ENCODE results near the gene MMP2. TPM values are rescaled to one million over a fixed set of nuclear protein-coding genes. Genes with fewer than 3 reads are reported as not detected.
A peak's percentile ranks its signal among the peaks of the same experiment; 100 is the strongest.

Gene MMP2
- polyA plus RNA-seq, 5 donors: 557 to 623 (median 603) TPM

DNA sequence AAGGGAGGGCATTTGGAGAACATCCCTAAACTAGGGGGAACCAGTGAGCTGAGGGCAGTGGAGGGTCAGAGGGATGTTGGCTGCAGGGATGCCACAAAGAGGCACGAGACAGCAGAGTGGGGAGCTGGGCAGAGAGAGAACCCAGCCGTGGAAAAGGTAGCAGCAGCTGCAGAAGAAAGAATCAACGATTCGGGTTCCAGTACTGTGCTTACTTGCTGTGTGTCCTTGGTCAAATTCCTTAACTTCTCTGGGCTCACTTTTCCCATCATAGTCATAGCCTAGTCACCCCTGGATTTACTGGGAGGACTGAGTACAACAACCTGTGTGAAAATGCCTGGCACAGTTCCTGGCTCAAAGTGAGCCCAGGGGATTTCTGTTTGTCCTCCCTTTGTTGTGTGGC is 12.8 kb upstream of the MMP2 start:
- no peak for DNase-seq

DNA sequence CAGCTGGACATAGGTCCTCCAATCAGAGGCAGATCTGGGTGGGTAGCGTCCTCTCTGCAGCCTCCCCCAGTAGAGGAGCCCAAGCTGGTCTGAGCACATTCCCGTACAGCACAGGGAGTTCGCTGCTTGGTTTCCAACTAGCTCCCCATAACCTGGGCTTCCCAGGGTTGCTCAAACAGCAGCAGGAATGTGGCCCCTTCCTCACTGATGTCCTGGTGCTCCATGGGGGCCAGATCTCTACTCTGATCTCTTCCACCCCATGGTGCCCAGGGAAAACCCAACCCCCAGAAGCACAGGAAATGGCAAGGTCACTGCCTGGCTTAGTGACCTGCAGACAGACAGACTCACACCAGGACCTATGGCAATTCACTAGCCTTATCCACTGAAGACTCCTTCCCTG is 11.1 kb upstream of the MMP2 start:
- DNase-seq: no peak

DNA sequence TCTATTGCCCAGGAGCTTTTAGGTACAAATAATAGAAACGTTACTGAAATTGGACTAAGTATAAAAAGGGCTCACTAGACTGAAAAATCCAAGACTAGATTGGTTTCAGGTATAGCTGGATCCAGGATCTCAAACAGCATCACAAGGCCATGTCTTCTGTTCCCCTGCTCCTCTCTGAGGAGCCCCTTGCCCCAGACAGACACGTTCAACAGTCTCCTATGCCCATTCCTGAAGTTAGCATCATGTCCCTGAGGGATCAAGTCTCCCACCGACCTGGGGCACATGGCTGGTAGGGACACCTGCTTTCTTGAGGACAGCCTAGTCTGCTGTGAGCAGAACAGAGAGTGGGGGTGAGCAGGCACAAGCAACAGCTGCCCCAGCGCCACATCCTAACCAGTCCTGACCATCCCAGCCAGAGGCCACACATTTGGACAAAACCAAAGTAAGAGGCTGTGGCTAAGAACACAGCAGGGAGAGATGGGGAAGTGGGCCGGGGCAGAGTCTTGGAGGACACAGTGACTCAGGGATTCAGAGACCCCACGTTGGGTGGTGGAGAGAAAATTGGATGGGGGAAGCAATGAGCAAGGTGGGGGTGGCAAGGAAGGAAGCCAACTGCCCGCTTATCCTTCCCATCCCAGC is 10.5 kb upstream of the MMP2 start:
- no peak for DNase-seq

DNA sequence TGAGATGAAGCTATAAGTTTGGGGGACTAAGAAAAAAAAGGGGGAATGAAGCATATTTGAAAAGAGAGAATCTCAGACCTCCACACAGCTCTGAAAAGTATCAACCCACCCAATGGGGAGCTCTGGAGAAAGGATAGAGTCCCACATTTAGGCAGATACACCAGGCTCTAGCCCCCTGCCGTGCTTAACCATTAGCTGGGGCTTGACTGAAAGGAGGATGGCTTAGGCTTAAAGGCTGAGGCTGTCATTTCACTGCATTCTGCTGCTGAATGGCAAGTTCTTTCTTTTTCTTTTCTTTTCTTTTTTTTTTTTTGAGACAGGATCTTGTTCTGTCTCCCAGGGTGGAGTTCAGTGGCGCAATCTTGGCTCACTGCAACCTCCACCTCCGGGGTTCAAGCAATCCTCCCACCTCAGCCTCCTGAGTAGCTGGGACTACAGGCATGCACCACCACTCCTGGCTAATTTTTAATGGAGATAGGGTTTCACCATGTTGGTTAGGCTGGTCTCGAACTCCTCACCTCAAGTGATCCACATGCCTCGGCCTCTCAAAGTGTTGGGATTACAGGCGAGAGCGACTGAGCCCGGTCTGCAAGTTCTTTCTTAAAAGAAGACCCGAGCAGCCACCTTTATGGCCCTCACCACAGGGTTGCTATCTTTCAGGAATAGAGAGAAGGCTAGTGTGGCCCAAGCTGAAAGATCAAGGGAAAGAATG is 9.0 kb upstream of the MMP2 start:
- no peak for DNase-seq

DNA sequence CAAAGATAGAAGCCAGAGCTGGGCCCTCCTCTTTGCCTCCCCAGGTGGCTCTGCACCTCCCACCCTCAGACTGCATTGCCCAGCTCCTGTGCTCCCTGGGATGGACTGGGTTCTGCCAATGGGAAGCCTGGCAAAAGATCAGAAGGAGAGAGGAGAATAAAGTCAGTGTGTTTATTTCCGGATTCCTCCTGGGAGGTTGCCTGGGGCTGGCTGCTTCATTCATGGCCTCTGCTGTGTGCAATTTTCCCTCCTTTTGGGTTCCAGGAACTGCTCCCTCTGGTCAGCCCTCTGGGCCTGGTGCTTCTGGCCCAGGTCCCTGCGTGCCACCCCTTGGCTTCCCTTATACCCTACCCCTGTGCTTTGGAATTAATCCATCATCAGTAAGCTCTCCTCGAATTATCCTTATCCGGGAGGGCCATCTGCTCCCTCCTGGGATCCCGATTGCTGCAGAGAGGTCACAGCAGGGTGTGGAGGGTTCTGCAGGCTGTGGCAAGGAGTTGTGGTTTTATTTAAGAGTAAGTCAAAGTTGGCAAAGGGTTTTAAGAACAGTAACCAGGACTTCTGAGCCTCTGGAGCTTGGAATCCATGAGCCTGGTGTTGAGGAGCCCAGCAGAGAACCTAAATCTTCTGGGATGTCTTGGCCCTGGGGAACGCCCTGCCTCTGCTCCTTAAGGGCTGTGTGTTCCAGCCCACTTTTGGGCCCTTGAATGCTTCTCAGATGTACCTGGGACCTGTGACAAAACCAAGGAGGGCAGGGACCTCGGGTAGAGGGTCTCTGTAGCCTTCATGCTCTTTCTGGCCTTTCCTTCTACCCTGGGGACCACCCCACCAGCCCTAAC is 8.2 kb upstream of the MMP2 start:
- no peak for DNase-seq

DNA sequence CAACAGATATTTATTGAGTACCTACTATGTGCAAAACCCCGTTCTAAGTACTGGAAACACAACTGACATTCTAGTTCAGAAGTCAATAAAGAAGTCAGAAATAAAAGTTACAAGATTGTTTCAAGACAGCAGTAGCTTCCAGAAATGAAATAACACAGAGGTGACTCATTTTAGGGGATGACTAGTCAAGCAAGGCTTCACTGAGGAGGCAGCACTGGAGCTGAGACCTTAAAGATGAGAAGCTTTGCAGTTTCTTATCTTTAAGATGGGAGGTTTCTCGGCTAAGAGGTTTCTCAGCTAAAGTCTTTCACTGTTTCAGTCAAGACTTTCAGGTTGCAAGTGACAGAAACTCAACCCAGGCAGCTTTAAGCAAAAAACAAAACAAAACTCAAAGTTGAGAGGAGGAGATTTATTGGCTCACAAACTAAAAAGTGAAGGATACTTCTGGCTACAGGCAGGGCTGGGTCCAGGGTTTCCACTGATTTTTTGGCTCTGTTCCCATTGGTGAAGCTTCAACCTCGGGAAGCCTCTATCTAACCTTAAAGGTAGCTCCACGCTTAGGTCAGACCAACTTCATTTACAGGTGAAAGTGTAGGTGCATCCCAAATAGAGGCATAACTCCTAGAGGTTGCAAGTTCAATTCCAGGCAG is 7.4 kb upstream of the MMP2 start:
- no peak for DNase-seq

DNA sequence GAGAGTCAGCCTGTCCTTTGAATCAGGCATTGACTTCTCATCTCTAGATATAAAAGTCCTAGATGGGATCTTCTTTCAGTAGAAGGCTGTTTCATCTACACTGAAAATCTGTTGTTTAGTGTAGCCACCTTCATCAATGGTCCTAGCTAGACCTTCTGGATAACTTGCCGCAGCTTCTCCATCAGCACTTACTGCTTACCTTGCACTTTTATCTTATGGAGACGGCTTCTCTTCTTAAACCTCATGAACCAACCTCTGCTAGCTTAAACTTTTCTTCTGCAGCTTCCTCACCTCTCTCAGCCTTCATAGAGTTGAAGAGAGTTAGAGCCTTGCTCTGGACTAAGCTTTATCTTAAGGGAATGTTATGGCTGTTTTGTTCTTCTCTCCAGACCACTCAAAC is 5.4 kb upstream of the MMP2 start:
- DNase-seq: no peak

DNA sequence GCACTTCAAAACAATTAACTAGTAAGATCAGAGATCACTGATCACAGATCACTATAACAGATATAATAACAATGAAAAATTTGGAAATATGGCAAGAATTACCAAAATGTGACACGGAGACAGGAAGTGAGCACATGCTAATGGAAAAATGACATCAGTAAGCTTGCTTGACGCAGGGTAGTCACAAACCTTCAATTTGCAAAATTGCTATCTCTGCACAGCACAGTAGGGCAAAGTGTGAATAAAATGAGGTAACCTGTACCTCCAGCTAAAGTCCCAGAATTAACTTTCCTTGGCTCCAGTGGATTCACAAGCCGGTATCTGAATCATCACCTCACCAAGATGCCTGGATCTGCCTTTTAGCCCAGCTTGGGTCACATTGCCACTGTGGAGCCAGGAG is 4.2 kb upstream of the MMP2 start:
- no peak for DNase-seq

DNA sequence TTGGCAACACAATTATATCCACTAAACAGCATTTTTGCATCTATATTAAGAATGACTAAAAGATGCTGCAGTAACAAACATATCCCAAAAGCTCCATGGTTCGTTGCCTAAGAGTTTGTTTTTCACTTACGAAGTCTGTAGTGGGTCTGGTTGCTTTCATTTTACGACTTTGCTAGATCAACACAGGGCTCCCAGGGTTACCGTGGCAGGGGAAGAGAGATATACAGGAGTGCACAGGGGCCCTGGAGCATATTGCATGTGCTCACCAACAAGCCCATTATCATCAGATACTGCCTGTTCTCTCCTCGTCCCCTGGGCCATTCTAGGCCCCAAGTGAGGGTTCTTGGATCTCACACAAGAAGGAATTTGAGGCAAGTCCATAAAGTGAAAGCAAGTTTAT is 3.1 kb upstream of the MMP2 start:
- DNase-seq: no peak

DNA sequence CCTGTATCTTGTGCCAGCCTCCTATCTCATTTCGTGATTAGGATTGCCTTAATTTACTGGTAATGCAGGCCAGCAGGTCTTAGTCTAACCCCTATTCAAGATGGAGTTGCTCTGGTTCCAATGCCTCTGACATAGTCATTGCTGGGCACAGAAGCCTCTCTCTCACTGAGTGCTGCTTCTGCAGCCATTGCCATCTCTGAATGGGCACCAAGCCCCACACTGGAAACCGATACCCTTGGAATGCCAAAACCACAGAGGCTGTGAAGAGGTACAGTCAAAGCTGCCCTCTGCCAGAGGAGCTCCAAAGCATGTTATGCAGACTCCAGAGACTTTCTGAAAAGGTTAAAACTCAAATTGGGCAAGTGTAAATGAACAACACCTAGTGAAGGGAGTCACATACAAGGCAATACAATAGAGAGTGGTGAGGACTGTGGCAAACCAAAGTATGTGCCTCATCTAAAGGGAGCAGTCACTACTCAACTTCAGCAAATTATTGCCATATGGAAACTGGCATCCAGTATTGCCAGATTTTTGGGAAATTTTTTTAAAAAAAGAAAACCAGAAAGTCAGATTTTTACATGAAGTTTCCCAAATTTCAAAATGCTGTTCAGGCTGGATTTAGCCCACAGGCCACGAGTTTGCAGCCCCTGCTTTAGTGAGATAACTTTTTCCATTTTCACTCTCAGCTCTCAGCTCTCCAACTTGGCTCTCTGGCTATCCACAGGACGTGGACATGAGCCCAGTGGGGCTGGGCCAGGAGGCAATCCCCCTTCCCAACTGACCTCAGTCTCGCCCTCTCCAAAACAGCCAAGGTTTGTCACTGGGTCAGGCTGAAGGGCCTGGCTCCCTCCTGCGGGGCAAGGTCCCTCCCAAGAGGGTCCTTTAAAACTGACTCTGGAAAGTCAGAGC is 2.1 kb upstream of the MMP2 start:
- DNase-seq: no peak

DNA sequence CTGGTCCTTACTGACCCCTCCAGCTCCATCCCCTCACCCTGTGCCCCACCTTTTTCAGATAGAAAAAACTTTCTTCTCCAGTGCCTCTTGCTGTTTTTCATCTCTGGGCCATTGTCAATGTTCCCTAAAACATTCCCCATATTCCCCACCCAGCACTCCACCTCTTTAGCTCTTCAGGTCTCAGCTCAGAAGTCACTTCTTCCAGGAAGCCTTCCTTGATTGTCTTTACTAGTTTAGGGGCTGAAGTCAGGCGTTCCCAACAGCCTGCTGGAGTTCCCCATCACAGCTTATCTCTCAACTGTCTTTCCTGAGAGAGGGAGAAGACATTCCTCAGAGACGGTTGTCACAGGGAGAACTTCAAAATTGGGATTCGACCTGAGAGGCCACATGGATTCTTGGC is 1.3 kb upstream of the MMP2 start:
- DNase-seq: no peak

DNA sequence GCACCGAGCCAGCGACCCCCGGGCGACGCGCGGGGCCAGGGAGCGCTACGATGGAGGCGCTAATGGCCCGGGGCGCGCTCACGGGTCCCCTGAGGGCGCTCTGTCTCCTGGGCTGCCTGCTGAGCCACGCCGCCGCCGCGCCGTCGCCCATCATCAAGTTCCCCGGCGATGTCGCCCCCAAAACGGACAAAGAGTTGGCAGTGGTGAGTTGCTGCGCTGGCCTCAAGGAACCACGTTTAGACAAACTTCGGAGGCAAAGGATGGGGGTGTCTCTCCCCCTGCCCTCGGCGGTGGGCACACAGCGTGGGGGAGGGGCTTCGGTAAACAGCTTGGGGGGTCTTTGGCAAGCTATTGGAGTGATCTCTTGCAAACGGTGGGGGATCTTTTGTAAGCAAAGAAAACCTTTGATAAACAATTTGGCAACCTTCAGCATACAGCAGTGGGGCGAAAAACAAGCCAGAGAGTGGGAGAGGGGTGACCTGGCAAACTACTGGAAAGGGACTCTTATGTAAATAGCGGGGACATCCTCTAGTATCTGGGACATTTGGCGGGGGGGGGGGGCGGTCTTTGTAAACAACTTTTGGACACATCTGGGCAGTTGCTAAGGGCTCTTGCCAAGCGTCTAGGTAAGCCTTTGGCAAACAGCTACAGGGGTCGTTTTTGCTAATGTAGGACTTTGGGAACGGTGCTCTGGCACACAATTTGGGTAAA is 587 bp downstream of the MMP2 start:
- DNase-seq: no peak

DNA sequence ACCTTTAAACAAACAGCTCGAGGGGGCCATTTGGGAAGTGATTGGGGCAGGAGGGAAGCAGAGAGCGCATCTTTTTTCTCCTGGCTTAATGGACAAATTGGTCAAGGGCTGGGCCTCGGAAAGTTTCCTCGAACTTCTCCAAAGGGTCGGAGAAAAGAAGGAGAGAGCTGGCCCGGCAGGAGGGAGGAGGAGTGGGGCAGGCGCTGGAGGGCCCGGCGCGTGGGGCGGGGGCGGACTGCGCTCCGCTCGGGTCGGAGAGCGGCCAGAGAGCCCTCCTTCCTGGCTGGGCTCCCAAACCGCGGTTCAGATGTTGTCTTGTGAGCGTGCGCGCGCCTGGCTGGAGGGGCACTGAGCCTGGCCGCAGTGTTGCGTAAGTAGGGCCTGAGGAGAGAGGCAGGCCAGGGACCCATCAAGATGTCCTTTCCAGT is 1.2 kb downstream of the MMP2 start:
- DNase-seq: peak; percentile 92 to 93

DNA sequence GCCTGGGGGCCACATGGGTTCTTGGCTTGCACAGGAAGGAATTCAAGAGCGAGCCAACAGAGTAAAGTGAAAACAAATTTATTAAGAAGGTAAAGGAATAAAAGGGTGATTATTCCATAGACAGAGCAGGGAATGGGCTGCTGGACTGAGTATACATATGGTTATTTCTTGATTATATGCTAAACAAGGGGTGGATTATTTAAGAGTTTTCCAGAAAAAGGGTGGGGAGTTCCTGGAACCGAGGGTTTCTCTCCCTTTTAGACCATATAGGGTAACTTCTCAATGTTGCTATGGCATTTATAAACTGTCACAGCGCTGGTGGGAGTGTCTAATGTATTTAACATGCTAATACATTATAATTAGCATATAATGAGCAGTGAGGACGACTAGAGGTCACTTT is 2.0 kb downstream of the MMP2 start:
- DNase-seq: no peak

DNA sequence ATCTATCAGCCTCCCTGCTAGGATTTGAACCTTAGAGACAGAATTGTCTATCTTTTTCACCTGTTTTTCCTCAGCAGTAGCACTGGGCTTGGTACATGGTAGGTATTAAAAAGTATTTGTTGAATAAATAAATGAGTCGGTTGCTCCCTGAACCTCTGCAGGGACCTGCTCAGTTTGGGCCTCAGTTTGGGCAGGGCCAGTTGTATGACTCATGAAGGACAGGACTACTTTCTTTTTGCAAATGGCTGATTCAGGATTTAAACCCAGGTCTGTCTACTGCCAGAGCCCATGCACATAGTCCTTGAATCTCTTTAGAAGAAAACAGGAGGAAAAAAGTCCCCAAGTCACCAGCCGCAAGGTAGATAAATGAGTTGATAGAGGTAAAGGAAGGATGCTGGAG is 3.1 kb downstream of the MMP2 start:
- DNase-seq: no peak

DNA sequence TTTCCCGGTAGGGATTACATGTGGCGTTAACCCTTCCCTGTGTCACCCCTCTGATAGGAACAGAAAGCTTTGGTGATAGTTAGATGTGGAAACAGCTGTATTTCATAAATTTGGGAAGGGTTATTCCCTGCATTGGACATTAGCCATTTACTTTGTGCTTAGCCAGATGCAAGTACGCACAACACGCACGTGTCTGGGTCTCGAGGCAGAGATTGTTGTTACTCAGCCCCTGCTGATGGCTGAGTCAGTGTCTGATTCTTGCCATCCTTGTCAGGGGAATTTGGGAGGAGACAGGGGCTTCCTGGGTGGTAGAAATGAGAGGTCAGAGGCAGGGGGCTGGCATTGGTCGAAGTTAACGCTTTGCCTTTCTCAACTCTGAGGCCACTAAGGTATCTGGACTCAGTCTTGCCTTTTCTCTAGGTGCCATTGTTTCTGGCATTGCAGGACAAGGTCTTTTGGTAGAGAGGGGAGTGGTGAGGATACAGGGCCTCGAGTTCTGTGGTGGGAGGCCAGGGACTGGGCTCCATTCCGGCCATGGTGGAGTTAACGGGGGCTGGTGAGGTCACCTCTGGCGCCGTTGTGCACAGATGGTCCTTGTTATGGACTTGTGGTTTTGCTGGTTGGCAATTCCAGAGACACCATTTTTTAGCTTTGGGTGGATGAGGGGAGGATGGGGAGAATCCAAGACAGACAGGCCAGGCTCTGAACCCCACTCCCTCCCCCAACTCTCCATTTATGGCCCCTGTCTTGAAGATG is 8.2 kb downstream of the MMP2 start:
- DNase-seq: no peak

DNA sequence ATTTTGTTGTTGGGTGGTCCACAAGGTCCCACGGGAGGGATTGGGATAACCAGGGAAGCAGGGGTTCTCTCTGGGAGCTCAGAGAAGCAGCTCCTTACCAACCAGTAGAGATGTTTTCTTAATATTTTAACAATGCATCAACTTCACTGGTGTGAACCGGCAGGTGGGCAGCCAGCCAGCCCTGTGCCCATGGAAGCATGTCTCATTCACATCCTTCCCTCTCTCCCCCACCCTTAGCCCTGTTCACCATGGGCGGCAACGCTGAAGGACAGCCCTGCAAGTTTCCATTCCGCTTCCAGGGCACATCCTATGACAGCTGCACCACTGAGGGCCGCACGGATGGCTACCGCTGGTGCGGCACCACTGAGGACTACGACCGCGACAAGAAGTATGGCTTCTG is 9.3 kb downstream of the MMP2 start:
- DNase-seq: no peak

DNA sequence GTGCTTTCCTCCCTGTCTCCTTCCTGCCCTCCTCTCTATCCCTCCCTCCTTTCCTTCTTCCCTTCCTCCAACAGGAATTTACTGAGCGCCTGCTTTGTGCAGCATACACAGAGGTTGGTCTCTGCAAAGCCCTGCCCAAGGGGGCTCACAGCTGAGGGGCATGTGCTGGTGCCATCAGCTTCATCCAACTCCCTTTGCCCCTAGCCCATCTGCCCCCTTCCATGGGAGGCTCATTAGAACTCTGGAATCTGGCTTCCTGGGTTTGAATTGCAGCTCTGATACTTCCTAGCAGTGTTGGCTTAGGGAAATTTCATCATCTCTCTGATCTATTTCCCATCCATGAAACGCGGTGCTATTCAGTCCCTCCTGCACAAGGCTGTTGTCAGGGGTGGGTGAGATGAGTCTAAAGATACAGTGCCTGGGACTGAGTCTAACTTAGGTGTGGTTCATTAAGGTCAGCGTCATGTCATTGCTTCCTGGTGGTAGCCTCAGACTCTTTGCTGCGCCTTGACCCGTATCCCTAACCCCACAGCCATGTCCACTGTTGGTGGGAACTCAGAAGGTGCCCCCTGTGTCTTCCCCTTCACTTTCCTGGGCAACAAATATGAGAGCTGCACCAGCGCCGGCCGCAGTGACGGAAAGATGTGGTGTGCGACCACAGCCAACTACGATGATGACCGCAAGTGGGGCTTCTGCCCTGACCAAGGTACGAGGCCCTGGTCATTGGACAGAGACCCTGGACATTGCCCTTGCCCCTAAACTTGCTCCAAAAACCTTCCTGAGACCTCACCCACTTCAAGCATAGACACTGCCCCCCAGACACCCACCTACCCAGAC is 10.3 kb downstream of the MMP2 start:
- no peak for DNase-seq

DNA sequence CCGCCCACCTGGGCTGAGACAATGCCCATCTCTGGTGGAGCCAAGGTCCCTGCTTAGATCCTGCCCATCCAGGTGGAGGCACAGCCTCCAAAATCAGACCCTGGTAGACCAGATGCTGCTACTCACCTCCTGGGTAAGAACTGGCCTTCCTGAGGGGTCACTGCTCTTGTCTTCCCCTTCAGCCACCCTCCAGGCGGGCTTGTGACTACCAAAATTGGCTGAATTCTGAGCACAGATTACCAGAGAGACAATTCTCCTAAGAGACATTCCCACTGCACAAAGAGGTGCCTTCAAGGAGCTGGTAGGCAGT is 10.9 kb downstream of the MMP2 start:
- no peak for DNase-seq

All from right lung (tissue), 5 donors.